Vagina (tissue), 2 donors: Measurements from ENCODE around the gene B9D2. TPM values are rescaled to one million over a fixed set of nuclear protein-coding genes. Genes with fewer than 3 reads are reported as not detected.

Source experiments
- DNase-seq, 2 donors: peaks; one replicate each; pipeline ENCODE4 v3.0.0-alpha.2; 2017; ENCODE audit errors: extremely low spot score in 2 of 2
- H3K27ac ChIP-seq: fragments of 200-600 bp; sonication (generic); one replicate; pipeline ENCODE4 v1.5.1; 2019
- H3K27me3 ChIP-seq: fragments of 200-600 bp; sonication (generic); one replicate; pipeline ENCODE4 v1.5.1; 2019
- H3K36me3 ChIP-seq, 2 donors: fragments of 200-600 bp; sonication (generic); one replicate each; pipeline ENCODE4 v1.5.1; 2017 to 2019
- H3K4me1 ChIP-seq: fragments of 200-600 bp; sonication (generic); one replicate; pipeline ENCODE4 v1.5.1; 2019
- H3K4me3 ChIP-seq, 2 donors: fragments of 200-600 bp; sonication (generic); 1 replicate in 1 of 2; 2 replicates in 1 of 2; pipeline ENCODE4 v1.5.1; 2016 to 2019
- H3K9me3 ChIP-seq: fragments of 200-600 bp; sonication (generic); one replicate; pipeline ENCODE4 v1.5.1; 2019
- POLR2A ChIP-seq, 2 donors: fragments of 450-650 bp; IDR thresholded peaks; one replicate each; pipeline ENCODE4 v1.6.1; 2017; ENCODE audit warnings: antibody characterized with exemption in 2 of 2, mild to moderate bottlenecking in 2 of 2, moderate library complexity in 2 of 2
- POLR2AphosphoS5 ChIP-seq, 2 donors: sonication (generic); formaldehyde crosslinking; IDR thresholded peaks; one replicate each; pipeline ENCODE4 v1.9.0; 2017; ENCODE audit warnings: antibody characterized with exemption in 2 of 2, mild to moderate bottlenecking in 2 of 2, low read depth in 1 of 2; ENCODE audit not compliant: insufficient read depth in 1 of 2
- intact Hi-C: fragments of 100-400 bp; cut with DNase I; formaldehyde crosslinking; loops from one replicate; pipeline ENCODE4 v1.15.1; 2023
- total RNA-seq: library from RNA; depleted of rRNA; stranded (reverse); fragments of >200 nt; gene quantifications from one replicate; pipeline ENCODE4 v1.2.3, GENCODE V29; 2016
- TF ChIP-seq, protein P1 (sequence below), 3 experiments: fragments of 450-650 bp in 2 of 3; fragments of 200-600 bp in 1 of 3; sonication (generic) in 1 of 3; IDR thresholded peaks; one replicate each; pipeline ENCODE4 v1.5.1; 2017 to 2019; ENCODE audit warnings: antibody characterized with exemption in 3 of 3, mild to moderate bottlenecking in 2 of 3, moderate library complexity in 2 of 3

Gene B9D2
- total RNA-seq, 1 donor from 2014 or later = not detected

- intact Hi-C loops = no loop called here
- Histone ChIP-seq H3K27me3 (no peaks in the 10 kb centered on the region), H3K4me3 (peak overlapping the region; percentile 71 to 98), H3K36me3 (no peaks in the 10 kb centered on the region), H3K9me3 (no peaks in the 10 kb centered on the region), H3K27ac (peak overlapping the region; percentile 90), H3K4me1 (peaks cover 69% of the 10 kb centered on the region)
- TF ChIP-seq POLR2A (IDR thresholded peaks at IDR 0.05) (no peak), POLR2AphosphoS5 (IDR thresholded peaks at IDR 0.05; ENCODE audit: insufficient read depth in 1 of 2, low read depth in 1 of 2) (no peak)
- TF ChIP-seq, protein P1, sequence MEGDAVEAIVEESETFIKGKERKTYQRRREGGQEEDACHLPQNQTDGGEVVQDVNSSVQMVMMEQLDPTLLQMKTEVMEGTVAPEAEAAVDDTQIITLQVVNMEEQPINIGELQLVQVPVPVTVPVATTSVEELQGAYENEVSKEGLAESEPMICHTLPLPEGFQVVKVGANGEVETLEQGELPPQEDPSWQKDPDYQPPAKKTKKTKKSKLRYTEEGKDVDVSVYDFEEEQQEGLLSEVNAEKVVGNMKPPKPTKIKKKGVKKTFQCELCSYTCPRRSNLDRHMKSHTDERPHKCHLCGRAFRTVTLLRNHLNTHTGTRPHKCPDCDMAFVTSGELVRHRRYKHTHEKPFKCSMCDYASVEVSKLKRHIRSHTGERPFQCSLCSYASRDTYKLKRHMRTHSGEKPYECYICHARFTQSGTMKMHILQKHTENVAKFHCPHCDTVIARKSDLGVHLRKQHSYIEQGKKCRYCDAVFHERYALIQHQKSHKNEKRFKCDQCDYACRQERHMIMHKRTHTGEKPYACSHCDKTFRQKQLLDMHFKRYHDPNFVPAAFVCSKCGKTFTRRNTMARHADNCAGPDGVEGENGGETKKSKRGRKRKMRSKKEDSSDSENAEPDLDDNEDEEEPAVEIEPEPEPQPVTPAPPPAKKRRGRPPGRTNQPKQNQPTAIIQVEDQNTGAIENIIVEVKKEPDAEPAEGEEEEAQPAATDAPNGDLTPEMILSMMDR (IDR thresholded peaks at IDR 0.05) = no peak
- DNase-seq = no peak
Observed at GRCh38 chr19:41399091-41399490, 35.1 kb upstream of the B9D2 start.

DNA sequence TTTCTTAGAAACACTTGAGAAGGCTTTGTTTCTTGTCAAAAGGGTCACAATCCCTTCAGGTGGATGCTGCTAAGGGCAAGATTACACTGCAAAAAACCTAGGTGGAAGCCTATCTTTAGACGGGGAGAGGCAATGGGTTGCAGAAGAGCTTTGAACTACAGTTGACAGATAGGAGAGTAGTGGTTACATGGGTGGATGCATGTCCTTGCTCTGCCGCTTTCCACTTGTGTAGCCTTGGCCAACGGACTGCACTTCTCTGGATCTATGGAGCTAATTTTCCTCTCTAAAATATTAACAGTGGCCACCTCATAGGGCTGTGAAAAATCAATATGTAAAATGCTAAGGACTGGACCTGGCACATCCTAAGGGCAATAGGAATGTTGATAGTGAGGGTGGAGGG lies 34.6 kb upstream of the B9D2 start:
- no peak for DNase-seq
- peak overlapping the region; percentile 71 to 98 for H3K4me3 ChIP-seq
- no peaks in the 10 kb centered on the region for H3K9me3 ChIP-seq
- no peaks in the 10 kb centered on the region for H3K36me3 ChIP-seq
- H3K27ac ChIP-seq = peak overlapping the region; percentile 90
- TF ChIP-seq POLR2A (IDR thresholded peaks at IDR 0.05) (no peak), POLR2AphosphoS5 (IDR thresholded peaks at IDR 0.05; ENCODE audit: insufficient read depth in 1 of 2, low read depth in 1 of 2) (no peak)
- TF ChIP-seq, protein P1 (IDR thresholded peaks at IDR 0.05) = no peak
- H3K27me3 ChIP-seq = no peaks in the 10 kb centered on the region
- intact Hi-C loops = no loop called here
- H3K4me1 ChIP-seq = peaks cover 64% of the 10 kb centered on the region

GRCh38 chr19:41398050-41398418 lies 34.1 kb upstream of the B9D2 start:
- no peaks in the 10 kb centered on the region for H3K9me3 ChIP-seq
- no peaks in the 10 kb centered on the region for H3K27me3 ChIP-seq
- no peak for DNase-seq
- intact Hi-C loops = no loop called here
- H3K27ac ChIP-seq = peak overlapping the region; percentile 90
- no peaks in the 10 kb centered on the region for H3K36me3 ChIP-seq
- peak overlapping the region; percentile 71 to 98 for H3K4me3 ChIP-seq
- H3K4me1 ChIP-seq = peaks cover 60% of the 10 kb centered on the region
- TF ChIP-seq POLR2A (IDR thresholded peaks at IDR 0.05) (no peak), POLR2AphosphoS5 (IDR thresholded peaks at IDR 0.05; ENCODE audit: insufficient read depth in 1 of 2, low read depth in 1 of 2) (no peak)
- TF ChIP-seq, protein P1 (IDR thresholded peaks at IDR 0.05) = no peak

DNA sequence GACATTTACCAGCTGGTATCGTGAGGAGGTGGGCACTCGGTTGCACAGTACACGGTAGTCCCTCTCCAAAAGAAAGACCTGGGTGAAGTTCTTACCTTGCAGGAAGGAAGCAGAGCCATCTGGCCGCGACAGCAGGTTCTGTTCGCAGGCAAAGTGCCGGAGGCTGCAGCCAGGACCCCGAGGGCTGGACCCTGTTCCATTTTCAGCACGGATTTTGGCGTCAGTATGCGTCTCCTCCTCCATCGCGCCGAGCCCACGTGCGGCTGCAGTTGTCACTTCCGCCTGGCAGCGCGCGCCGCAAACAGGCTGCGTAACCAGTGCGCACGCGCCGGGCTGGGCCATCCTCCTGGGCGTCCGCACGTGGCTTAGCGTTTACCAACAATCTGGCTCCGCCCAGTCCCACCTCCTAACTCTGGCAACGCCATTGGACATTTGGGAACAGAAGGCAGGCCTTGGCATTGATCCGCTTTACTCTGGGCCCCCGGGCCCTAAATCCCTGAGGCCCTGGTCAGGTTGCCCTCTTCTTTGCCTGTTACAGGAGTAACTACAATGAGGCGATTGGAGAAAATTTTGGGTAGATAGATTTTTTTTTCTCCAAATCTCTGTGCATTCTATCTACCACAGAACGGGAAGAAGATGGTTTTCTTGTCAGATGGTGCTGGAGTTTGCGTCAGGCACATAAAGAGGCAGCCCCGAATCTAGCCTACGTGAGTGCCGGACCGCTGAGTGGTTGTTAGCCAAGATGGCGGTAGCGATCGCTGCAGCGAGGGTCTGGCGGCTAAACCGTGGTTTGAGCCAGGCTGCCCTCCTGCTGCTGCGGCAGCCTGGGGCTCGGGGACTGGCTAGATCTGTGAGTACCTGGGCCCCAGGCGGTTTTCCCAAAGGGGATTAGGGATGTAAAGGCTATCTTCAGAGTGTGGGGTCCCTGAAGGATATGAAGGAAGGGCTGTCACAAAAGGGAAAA lies 33.4 kb upstream of the B9D2 start, which contains the start of the genes BCKDHA and EXOSC5:
Gene BCKDHA (plus strand): TSS at position 733 of the 964 bp plus-strand sequence. CDS start 10 bp downstream, at position 743.
Gene EXOSC5 (minus strand): TSS at position 274 of the 964 bp plus-strand sequence. CDS start 31 bp downstream, at position 243.
- no peaks in the 10 kb centered on the region for H3K27me3 ChIP-seq
- peaks cover 54% of the 10 kb centered on the region for H3K4me1 ChIP-seq
- intact Hi-C loops = no loop called here
- H3K27ac ChIP-seq = peak within 1 kb of the TSS; percentile 90
- no peaks in the 10 kb centered on the region for H3K9me3 ChIP-seq
- peak within 1 kb of the TSS; percentile 71 to 98 for H3K4me3 ChIP-seq
- H3K36me3 ChIP-seq = no peaks in the 10 kb centered on the region
- TF ChIP-seq, protein P1 (IDR thresholded peaks at IDR 0.05) = no peak
- TF ChIP-seq POLR2A (IDR thresholded peaks at IDR 0.05) (no peak), POLR2AphosphoS5 (IDR thresholded peaks at IDR 0.05; ENCODE audit: insufficient read depth in 1 of 2, low read depth in 1 of 2) (peak; percentile 86 to 99)
- DNase-seq = peak; percentile 98 to 99
